HG02970 (cell line): ENCODE measurements around the gene SIVA1.

Experiments
- ATAC-seq: cut with Tn5 transposase; IDR thresholded peaks from one replicate; pipeline ENCODE4 v1.9.1; 2021; ENCODE audit warnings: mild to moderate bottlenecking, moderate library complexity, moderate number of reproducible peaks; ENCODE audit not compliant: unreplicated experiment, low FRiP score

SIVA1 gene

DNA sequence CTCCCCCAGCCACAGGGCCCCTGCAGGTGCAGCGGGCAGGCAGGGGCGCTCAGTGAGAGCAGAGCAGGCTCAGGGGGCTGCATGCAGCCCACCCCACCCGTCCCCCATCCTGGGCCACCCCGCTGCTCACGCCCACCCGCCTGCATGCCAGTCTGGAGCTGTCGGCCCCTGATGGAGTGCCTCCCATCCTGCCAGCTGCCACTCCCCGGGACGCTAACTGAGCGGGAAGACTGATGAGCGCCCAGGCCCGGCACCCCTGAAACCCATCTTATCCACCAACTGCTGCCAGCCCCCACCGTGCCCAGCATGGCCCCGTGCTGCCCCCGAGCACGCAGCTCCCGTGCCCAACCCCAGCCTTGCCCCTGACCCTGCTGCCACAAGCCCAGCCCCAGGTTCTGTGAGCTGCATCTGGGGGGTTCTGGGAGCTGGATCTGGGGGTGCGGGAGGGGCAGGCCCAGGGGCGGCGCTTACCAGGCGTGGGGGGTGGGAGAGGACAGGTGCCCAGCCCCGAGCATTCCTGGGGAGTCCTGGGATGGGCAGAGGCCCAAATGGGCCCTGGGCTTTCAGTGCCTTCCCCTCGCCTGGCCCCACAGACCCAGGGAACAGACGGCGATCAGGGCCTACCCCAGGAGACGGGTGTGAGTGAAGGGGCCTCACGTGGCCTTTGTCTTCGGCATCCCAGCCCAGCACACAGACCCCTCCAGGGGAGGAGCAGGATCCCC, 29.3 kb downstream of the SIVA1 start:
- no peak for ATAC-seq

DNA sequence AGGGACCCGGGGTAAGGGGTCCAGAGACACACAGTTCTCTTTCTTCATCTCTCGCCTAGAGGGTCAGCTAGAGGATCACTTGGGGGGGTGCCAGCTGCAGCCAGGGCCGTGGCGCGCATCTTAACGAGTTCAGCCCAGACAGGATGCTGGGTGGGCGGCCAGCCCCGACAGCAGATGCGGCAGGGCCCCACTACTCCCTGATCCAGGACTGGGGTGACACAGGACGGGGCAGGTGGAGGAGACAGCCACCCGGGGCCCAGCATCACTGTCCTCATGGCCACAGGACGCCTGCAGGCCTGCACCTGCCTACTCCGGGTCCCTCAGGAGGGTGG, 29.8 kb downstream of the SIVA1 start:
- no peak for ATAC-seq

DNA sequence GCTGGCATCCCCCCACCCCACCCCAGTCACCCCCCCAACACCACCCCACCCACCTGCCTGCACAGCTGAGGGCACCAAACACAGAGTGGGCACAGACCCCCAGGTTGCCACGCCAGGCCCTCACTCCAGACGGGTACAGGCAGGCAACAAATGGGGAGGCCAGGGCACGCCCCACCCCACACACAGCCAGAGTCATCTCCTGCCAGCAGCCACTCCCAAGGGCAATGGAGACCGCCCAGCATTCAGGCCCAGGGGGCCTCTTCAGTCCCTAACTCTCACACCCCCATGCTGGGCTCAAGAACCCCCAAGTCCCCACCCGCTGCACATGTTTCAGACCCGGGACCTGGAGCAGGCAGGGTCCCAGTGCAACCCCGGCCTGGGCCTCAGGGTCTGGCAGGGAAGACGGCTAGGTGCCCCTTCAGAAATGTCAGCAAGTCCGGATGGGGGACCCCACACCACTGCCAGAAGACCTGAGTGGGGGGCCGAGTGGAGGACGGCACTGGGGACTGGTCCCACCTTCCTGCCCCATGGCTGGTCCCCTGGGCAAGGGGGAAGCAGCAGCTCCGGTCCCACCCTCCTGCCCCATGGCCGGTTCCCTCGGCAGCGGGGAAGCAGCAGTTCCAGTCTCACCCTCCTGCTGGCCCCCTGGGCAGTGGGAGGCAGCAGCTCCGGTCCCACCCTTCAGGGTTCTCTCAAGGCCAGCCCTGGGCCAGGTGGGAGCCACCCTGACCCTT, 30.7 kb downstream of the SIVA1 start:
- ATAC-seq, result no peak

DNA sequence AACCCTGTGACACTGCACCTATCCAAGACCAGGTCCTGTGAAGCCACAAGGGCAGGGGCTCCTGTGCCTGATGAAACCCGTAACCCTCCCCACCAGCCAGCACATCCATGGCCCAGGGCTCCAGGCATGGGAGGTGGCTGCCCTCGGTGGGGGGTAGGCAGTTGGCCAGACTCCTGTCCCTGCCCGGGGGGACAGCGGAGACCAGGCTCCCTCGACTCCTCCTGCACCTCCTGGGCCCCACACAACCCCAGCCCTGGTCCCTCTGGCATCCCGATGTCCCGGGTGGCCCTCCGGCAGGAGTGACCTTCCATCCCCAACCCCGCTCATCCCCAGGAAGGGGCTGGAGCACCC, 31.2 kb downstream of the SIVA1 start:
- no peak for ATAC-seq

DNA sequence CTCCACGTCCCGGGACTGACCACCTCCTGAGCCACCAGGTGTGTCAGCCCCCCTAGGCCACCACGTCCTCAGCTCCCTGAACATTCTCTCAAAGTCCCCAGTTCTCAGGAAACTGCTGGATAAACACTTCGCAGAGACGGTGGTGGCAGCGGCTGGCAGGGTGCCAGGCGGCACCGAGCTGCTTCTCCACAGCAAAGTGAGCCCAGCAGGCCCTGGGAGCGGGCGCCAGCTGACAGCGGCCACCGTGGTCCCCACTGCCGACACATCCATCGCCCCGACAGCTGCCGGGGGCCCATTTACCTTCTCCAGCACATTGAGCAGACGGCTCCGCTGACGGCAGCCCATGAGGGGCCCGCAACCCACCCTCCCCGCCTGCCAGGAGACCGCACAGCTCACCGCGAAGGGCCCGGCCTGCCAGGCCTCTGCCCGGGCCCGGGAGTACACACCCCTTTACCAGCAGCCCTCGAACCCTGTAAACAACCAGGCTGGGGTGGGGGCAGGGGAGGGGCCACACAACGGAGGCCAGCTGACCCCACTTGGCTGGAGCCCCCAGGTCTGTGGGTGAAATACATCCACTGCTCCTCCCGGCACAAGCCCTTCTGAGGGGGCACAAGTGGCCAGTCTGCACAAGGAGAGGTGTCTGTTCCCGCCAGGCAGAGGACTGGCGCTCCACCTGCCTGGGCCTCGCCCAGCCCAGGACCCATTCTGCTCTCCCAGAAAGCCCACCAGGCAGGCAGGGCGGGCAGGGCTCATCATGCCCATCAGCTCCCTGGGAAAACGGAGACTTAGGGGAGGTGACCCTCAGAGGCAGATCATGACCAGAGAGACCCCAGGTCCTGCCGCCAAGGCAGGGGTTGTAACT, 32.1 kb downstream of the SIVA1 start:
- no peak for ATAC-seq

DNA sequence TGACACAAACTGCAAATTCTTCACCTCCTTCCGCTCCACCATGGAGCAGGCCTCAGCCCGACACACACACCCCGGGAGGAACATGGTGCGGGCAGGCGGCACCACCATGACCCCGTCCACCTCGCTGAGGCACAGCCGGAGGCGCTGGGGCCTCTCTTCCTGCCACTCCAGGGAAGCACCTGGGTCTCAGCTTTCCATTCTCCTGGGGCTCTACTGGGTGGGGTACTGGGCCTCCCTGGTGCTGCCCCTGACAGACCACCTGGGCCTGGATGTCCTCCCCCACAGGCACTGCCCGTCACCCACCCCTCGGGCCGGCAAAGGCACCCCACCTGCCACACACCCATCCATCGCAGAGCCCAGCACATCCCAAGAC, 32.7 kb downstream of the SIVA1 start:
- no peak for ATAC-seq

DNA sequence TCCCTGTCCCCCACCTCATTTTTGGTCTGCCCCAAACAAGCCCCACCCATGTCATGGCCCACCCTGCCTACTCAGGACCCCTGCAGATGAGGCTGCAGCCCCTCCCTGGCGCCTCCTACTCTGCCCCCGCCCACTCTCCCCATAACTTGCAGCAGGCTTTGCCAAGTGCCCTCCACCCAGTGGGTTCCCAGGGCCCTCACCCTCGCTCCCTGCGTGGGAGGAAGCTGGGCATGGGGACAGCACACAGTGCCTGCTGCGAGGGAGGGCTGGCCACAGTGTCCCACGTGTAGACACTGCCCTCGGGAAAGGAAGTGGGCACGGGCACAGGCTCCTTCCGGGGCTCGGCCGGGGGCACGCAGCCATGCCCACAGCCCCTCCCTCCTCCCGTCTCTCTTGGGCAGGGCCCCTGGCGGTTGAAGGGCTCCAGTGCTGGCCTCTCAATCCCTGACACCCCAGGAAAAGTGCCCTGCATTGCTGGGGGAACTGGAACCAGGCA, 33.2 kb downstream of the SIVA1 start:
- ATAC-seq, result no peak

DNA sequence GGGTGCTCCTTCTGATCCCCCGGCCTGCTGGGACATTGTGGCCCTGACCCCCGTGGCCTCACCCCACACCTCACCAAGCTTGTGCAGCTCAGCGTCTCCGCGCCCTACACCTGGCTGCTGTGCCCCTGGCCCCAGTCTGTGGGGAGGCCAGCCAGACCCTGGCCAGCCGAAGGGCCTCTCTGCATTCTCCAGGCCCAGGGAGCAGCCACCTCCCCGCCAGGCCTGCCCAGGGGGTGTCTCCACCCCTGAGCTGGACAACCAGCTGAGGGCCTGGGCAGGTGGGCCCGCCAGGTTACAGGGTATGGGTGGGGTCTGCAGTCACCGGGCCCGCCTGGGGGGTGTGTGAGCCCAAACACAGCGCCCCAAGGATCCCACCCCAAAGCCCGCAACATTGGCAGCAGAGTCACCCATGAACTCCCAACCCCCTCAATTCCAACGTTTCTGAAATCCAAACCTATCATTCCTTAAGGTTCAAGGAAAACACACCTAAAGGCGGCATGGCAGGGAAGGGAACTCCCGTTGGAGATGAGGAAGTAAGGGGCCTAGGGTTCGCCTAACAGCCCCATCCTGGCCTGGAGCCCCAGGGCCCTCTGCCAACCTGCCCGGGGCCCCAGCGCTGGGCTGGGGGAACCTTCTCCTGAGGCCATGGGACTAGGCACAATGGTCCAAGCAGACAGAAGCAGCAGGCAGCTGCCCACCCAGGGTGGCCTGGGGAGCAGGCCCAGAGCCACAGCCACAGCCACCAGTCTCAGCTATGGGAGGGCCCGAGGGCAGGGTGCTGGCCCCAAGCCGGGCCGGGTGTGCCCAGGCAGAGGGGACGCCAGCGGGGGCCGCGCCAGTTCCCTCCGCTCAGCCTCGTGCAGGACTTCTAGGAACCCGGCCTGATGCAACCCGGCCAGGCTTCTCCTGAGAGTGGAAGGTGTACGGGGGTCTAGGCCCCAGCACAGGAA, 34.1 kb downstream of the SIVA1 start:
- ATAC-seq, result no peak

DNA sequence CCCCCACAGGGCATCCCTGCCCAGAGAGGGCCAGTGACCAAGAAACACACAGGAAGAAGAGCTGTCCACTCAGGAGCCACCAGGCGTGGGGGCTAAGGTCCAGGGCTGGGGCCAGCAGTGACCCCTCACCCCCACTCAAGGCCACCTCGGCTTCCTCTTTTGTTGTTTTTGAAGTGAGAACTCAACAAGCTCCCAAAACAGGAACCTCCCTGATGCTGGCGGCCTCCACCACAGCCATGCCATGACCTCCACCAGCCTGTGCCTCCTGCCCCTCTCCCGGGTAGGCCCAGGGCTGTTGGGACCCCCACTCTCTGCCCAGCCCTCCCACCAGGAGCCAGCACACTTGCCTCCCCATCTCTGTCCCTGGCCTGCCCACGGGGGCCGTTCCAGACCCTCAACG, 34.8 kb downstream of the SIVA1 start:
- no peak for ATAC-seq

DNA sequence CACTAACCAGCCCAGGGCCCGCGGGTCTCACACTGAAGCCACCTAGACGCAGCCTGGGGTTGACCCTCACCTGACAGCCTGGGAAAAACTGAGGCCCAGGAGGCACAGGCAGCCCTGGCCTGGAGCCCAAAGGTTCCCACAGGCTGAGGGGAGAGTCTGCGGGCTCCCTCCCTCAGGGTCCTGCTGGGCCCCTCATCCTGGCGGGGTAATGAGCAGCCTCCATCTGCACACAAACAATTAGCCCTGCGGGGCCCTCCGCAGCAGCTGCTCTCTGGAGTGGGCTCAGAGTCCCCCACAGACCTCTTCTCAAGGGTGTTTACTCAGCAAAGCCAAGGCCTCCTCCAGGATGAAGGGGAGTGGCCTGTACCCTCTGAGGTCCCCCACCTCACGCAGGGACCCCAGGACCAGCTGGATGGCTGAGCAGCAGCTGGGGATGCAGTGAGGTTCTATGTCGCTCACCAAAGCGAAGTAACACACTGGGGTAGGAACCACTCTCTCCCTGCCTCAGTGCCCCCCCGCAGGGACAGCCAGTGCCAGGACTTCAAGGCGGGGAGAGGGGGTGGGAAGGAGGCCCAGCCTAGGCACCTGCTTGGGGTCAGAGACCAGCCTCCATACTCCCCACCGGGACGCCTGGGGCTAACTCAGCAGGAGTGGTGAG, 35.3 kb downstream of the SIVA1 start:
- no peak for ATAC-seq

DNA sequence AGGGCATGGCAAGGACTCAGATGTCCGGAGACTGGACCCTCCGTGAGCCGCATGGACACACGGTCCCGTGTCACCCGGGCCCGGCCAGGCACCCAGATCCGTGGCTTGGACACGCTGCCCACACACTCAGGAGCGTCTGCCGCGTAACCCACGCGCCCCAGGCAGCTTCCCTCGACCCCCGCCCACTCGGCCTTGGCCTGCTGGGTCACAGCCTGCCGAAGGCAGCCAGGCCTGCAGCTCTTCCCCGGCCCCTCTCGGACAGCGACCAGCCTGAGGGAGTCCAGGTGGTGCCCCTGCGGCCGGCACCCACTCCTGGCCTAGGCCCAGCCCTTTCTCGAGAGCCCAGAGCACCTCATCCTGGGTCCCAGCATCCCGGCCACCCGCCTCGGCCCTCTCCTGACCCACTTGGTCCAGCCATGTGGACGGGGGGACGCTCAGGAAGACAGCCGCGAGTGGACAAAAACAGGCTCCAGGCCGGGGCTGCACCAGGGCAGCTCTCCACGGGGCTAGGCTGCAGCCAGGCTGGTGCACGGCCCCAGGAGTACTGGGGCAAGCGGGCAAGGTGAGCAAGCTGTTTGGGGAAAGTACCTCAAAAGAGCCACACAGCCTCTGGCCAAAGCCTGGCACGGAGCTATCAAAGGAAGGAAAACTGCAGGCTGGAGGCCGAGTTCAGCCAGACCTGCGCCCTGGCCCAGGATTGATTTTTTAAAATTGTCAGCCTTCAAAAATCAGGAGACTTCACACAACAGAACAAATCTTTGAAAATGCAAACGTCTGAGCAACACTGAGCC, 36.1 kb downstream of the SIVA1 start:
- ATAC-seq, result no peak

DNA sequence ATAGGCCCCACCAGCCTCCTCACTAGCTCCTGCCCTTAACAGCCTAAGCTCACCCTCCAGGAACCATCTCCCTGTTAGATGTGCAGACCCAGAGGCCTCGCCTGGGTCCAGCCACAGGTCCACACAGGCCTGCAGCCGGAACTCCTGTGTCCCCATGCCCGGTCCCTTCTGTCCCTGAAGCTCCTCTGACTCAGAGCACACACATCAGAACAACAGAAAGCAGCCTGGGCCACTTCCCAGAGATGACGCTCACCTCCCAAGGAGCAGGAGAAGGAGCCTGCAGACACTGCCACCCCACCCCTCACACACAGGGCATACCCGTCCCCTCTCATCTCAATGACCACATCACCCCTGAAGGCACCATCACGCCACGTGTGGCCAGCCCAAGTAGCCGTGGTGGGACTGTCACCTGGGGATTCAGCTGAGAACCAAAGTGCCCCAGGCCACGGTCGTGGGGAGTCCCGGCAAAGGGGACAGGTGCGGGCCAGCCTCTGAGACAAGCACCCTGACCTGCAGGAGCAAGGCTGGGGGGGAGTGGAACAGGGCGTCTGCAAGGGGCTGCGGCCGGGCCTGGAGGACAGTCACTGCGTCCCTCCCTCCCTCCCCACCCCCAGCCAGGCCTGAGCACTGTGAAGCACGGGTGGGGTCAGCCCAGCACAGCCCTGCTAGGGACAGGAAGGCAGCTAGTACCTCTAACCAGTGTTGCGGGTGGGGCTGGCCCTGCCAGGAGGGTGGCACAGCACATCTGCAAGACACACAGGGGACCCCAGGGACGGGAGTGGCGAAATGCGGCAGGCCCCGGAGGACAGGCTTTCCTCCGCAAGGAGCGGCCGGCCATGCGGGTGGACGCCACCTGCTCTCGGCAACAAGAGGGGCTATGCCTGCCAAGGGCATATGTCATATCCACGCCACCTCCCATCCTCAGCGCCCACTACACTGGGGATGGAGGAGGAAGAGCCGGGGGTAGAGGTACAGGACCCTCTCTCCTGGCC, 37.1 kb downstream of the SIVA1 start:
- ATAC-seq, result no peak

DNA sequence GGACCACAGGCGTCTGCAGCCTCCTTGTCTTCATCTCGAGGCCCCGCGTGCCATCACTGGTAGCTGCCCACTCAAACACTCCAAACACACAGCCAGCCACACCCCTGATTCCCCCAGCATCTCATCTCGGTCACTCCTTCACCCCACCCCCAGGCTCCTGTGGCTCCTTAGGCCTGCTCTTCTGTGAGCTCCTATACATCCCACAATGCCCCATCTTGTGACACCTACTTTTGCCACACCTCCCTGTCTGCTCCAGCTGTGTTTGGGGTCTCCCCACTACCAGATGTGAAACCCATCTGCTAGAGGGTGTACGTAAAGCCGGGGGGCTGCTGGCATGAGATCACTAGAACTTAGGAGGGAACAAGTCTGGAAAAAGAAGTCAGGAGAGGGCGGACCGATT, 38.5 kb downstream of the SIVA1 start:
- ATAC-seq, result no peak

DNA sequence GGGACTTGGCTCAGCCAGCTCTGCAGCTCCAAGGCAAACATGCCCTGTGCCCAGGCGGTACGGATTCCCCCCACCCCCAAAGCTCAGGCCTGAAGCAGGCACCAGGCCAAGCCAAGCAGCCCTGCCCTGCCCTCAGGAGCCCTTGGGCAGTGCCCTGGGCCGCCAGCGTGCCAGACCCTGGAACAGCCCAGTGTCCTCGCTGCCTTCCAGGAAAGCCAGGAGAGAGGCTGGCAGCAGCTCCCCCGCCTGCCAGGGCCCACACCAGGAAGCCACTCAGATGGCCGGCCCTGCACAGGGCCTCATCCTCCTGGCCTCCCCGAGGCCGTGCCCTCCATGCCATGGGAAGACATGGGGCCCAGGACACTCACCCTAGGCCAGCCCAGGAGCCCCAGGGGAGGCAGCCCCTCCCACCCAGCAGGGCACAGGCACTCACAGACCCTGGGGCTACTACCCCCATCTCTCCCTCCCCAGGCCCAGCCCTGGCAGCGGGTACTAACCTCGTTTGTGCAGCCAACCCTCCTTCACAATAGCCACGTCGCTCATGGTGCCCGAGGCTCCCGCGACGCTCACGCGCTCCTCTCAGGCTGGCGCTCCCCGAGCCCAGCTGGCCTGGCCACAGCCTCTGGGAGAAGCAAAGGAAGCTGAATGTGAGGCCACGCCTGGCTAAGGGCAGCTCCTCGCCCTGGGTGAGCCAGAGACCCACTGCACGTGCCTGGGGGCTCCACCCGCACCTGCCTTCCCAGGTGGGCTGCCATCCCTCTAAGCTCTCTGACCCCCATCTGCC, 39.3 kb downstream of the SIVA1 start:
- no peak for ATAC-seq

DNA sequence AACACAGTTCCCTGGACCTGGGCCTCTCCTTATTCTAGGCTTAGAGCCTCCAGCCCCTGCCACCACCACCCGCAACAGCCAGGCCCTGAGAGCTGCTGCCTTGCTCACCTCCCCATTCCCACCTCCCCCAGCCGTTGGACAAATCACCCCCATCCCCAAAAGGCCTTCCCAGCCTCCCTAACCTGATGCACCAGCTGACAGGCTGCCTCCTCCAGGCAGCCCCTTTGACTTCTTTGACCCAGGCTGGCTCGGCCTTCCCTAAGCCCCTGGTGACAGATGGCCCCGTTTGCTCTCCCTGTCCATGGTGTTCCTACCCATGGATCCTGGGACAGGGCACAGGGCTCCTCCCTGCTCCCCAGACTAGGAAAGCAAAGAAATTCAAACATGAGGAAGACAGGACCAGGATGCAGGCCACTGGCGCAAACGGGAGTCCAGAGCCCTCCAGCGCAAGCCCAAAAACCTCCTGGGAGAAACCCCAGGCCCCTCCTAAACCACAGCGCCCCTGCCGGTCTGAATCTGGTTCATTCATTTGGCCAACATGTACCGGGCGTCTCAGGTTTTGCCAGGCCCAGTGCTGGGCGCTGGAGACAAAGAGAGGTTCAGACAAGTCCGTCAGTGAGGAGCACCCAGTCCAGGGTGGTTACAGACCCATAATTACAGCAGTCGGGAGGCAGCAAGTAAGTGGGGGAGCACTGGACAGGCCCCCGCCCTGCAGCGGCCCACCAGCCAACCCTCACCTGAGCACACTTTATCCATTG, 40.2 kb downstream of the SIVA1 start:
- ATAC-seq, result no peak

DNA sequence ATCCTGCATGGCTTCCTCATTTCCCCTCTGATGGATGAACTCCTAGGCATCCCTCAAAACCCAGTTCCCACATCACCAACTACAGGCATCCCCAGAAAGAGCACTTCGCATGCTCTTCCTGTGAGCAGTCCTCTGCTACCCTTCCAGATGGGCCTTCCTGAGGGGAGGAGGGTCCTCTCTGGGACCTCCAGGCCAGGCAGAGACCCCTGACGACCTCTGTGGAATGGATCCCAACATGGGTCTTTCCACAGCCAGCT, 40.7 kb downstream of the SIVA1 start:
- ATAC-seq, result no peak

DNA sequence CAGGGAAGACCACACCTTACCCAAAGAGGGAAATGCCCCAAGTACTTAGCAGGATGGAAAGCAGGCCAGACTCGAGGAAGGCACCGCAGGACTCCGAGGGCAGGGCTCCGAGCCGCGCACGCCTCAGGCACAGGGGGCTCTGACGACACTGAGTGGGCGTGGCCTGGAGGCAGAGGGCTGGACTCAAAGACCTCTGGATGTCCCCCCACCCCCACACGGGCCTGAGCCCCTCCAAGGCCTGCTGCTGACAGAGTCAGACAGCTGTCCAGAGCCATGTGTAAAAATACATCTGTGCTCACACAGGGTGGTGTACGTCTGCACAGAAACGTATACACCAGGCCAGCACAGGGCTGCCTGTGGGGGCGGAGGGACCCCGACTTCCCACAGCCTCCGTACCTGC, 41.2 kb downstream of the SIVA1 start:
- ATAC-seq, result no peak
